Small intestine (tissue), 7 donors: ENCODE data around the gene MMP3. TPM values are rescaled to one million over a fixed set of nuclear protein-coding genes. Genes with fewer than 3 reads are reported as not detected.

Experiments
- DNase-seq, 2 donors: peaks; one replicate each; pipeline versions ENCODE4 v3.0.0 to v3.0.0-alpha.2; 2013
- FAIRE-seq: peaks from 2 replicates; lab custom pipeline; 2012; peaks lifted over from hg19 to GRCh38; lab: Jason Lieb, UNC
- H3K27ac ChIP-seq, 3 donors: one replicate each; pipeline ENCODE4 v1.5.1; 2013; ENCODE audit warnings: low read length in 2 of 3, mild to moderate bottlenecking in 2 of 3, control low read depth in 1 of 3, inconsistent platforms in 1 of 3, low read depth in 1 of 3, moderate library complexity in 1 of 3
- H3K27me3 ChIP-seq, 3 donors: one replicate each; pipeline ENCODE4 v1.6.1; 2013; ENCODE audit warnings: low read length in 3 of 3, inconsistent platforms in 1 of 3; ENCODE audit not compliant: control insufficient read depth in 3 of 3, insufficient read depth in 3 of 3
- H3K36me3 ChIP-seq, 3 donors: one replicate each; pipeline ENCODE4 v1.6.1; 2013; ENCODE audit warnings: low read length in 3 of 3, inconsistent platforms in 1 of 3, low read depth in 1 of 3, mild to moderate bottlenecking in 1 of 3, moderate library complexity in 1 of 3; ENCODE audit not compliant: control insufficient read depth in 3 of 3, insufficient read depth in 2 of 3
- H3K4me1 ChIP-seq, 3 donors: one replicate each; pipeline ENCODE4 v1.6.1; 2013; ENCODE audit warnings: low read length in 2 of 3, inconsistent platforms in 1 of 3, low read depth in 1 of 3, mild to moderate bottlenecking in 1 of 3, moderate library complexity in 1 of 3; ENCODE audit not compliant: control insufficient read depth in 3 of 3, insufficient read depth in 2 of 3
- H3K4me3 ChIP-seq, 3 donors: one replicate each; pipeline ENCODE4 v1.5.1; 2013; ENCODE audit warnings: low read length in 3 of 3, control low read depth in 1 of 3, inconsistent platforms in 1 of 3, low read depth in 1 of 3, mild to moderate bottlenecking in 1 of 3, moderate library complexity in 1 of 3
- H3K9me3 ChIP-seq, 2 donors: one replicate each; pipeline ENCODE4 v1.6.1; 2013; ENCODE audit warnings: low read depth in 1 of 2, low read length in 1 of 2; ENCODE audit not compliant: control insufficient read depth in 2 of 2, insufficient read depth in 1 of 2
- WGBS, 3 donors: extraction: QIAGEN DNeasy Blood & Tissue Kit; methylation state at CpG; one replicate each; pipeline ENCODE4 v1.1.7; 2013; 5-methylcytosine and 5-hydroxymethylcytosine counted together
- polyA plus RNA-seq, 4 donors: library from polyadenylated mRNA; stranded (reverse) in 3 of 4; unstranded in 1 of 4; fragments of 200-250 nt in 3 of 4; fragments of 120-200 nt in 1 of 4; gene quantifications; one replicate each; pipeline versions ENCODE4 v1.2.1 to v1.2.3, GENCODE V29; 2013
- donor health status: healthy with polysubstance abuse.
- donor health status: control.
- donor health status: control.
- donor health status: Bipolar disorder and iron deficiency.
- donor health status: healthy.

Gene MMP3
- polyA plus RNA-seq, 4 donors, result 0.03 to 28.2 (median 1.1) TPM; not detected in 1

GRCh38 chr11:102793677-102794290, 49.6 kb downstream of the MMP3 start:
- peak overlapping the region in 1 of 3 donors; percentile 56 for H3K27ac ChIP-seq
- peak in 1 of 2 donors; percentile 14 for DNase-seq

DNA sequence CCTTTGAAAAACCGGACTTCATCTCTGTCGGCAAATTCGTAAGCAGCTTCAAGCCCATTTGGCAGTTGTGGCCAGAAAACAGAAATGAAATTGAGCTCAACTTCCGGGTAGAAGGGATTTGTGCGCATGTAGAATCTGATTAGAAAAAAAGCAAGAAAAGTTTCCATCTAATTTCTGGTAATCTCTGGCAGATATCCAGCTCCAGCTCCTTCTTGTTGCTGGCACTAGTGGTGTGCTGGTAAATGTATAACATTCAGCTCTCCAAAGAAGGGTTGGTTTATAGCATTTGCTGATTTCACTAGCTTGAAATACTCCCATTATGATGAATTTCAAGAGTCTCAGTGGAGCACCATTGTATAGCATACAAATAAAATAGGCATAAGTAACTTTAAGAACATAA, 50.8 kb downstream of the MMP3 start:
- no peak for FAIRE-seq
- Histone ChIP-seq H3K27ac (no peak overlapping the region), H3K4me3 (no peak overlapping the region), H3K36me3 (no peaks in the 10 kb centered on the region), H3K27me3 (peaks cover 0 to 2% (median 0%) of the 10 kb centered on the region in 3 donors), H3K9me3 (no peaks in the 10 kb centered on the region), H3K4me1 (peaks cover 0 to 5% (median 0%) of the 10 kb centered on the region in 3 donors)
- peak in 1 of 2 donors; percentile 20 for DNase-seq
- 44 to 64% (median 54%) methylated on average over 5 of the region's 5 CpGs for WGBS, 3 donors

More at GRCh38 chr11:102793677-102794290, 49.6 kb downstream of the MMP3 start:
- WGBS, 3 donors, result 54 to 65% (median 63%) methylated on average over 6 of the region's 6 CpGs
- Histone ChIP-seq H3K4me3 (no peak overlapping the region), H3K27me3 (peaks cover 0 to 2% (median 0%) of the 10 kb centered on the region in 3 donors), H3K4me1 (peaks cover 0 to 12% (median under 1%) of the 10 kb centered on the region in 3 donors), H3K36me3 (no peaks in the 10 kb centered on the region), H3K9me3 (no peaks in the 10 kb centered on the region)
- FAIRE-seq, result no peak

DNA sequence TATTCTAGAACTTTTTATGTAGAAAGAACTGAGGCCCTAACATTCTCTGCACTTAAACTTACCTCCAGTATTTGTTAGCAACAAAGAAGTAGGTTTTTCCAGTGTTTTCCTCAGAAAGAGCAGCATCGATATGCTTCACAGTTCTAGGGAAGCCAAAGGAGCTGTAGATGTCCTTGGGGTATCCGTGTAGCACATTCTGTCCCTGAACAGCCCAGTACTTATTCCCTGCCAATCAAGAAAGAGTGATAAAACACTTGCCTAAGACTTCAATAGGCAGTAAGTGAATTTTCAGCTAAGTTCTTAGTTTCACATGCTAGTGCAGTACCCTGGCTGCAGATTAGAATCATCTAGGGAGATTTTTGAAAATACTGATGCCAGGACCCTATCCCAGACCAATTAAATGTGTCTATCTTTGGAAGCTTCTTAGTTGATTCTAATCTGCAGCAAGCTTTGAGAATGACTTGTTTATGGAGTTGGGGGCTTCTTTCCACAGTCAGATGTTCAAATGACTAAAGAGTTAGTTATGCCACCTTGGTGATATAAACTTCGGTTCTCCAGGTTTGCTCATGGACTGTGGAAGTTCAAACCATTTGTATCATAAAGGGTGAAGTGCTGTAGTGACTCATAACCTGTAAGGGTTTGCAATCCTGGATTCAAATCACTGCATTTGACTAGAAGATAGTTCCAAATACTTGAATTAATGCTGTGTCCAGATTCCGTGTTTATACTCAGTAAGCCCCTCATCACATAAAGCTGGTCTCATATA, 52.0 kb downstream of the MMP3 start:
- no peak overlapping the region for H3K4me3 ChIP-seq
- H3K27ac ChIP-seq, result no peak overlapping the region
- FAIRE-seq (no peak), DNase-seq (peak in 1 of 2 donors; percentile 17)
- no peaks in the 10 kb centered on the region for H3K27me3 ChIP-seq
- no peaks in the 10 kb centered on the region for H3K36me3 ChIP-seq
- no peaks in the 10 kb centered on the region for H3K9me3 ChIP-seq
- 62 to 71% (median 63%) methylated on average over 4 of the region's 4 CpGs for WGBS, 3 donors
- no peaks in the 10 kb centered on the region for H3K4me1 ChIP-seq

DNA sequence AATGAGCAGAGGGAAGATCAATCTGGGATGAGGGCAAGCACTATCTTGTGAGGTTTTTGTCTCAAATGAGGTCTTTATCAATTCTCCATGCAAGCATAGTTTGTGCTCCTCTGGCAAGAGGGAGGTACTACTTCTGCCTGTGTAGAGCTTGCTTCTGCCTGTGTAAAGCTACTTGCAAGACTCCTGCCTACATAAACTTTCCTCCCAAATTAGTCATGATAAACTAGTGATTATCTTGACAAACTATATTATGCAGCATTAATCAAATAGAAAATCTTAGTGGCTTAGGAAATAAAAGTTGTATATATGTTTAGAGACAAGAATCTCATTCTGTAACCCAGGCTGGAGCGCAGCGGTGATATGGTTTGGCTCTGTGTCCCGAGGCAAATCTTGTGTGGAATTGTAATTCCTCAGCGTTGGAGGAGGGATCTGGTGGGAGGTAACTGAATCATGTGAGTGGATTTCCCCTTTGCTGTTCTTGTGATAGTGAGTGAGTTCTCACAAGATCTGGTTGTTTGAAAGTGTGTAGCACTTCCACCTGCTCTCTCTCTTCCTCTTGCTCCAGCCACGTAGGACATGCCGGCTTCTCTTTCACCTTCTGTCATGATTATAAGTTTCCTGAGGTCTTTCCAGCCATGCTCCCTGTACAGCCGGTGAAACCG, 54.9 kb downstream of the MMP3 start:
- 79 to 89% (median 79%) methylated on average over 8 of the region's 8 CpGs for whole genome bisulfite sequencing, 3 donors
- H3K36me3 ChIP-seq, result no peaks in the 10 kb centered on the region
- no peaks in the 10 kb centered on the region for H3K9me3 ChIP-seq
- H3K4me3 ChIP-seq, result no peak overlapping the region
- no peak for DNase-seq
- no peaks in the 10 kb centered on the region for H3K27me3 ChIP-seq
- H3K27ac ChIP-seq, result no peak overlapping the region
- H3K4me1 ChIP-seq, result no peaks in the 10 kb centered on the region
- no peak for FAIRE-seq

Other genes starting within 250 kb of the MMP3 start
- under 1 TPM in 1 of 4 donors, not detected in 3; 0.03 TPM for gene MMP20, start 218.3 kb downstream of the MMP3 start, polyA plus RNA-seq
- gene MMP27, start 137.8 kb downstream of the MMP3 start, polyA plus RNA-seq, result under 1 TPM in 2 of 4 donors, not detected in 2; 0.06 to 0.21 TPM
- gene MMP8, start 118.7 kb downstream of the MMP3 start, polyA plus RNA-seq, result under 1 TPM in 3 of 4 donors, not detected in 1; 0.03 to 0.67 (median 0.18) TPM
- gene MMP10, start 63.0 kb downstream of the MMP3 start, polyA plus RNA-seq, result 1 to 10 TPM in 1 of 4 donors, under 1 TPM in 1, not detected in 2; 0.37 to 4.9 TPM
- gene MMP1, start 45.4 kb downstream of the MMP3 start, polyA plus RNA-seq, result 10 to 100 TPM in 1 of 4 donors, 1 to 10 TPM in 2, under 1 TPM in 1; 0.45 to 63.4 (median 3.7) TPM
- 1 to 10 TPM in 1 of 4 donors, under 1 TPM in 1, not detected in 2; 0.81 to 3.3 TPM for gene MMP12, start 31.4 kb upstream of the MMP3 start, polyA plus RNA-seq
- gene MMP13, start 112.1 kb upstream of the MMP3 start, polyA plus RNA-seq, result under 1 TPM in 1 of 4 donors, not detected in 3; 0.32 TPM
- gene DCUN1D5, start 248.6 kb upstream of the MMP3 start, polyA plus RNA-seq, result 10 to 100 TPM; 10.5 to 24.9 (median 19.6) TPM